Liver (tissue), 9 donors: ENCODE data around the gene CALM3. TPM values are rescaled to one million over a fixed set of nuclear protein-coding genes. Genes with fewer than 3 reads are reported as not detected.

ENCODE experiments used
- DNase-seq: peaks from one replicate; pipeline ENCODE4 v3.0.0-alpha.2; 2017; ENCODE audit warnings: low spot score
- H3K27ac ChIP-seq, 2 donors: one replicate each; pipeline ENCODE4 v1.7.0; 2013; ENCODE audit warnings: inconsistent platforms in 2 of 2, low read length in 2 of 2, control low read depth in 1 of 2, low read depth in 1 of 2, mild to moderate bottlenecking in 1 of 2
- H3K27me3 ChIP-seq, 4 donors: one replicate each; pipeline versions ENCODE4 v1.6.1 to v1.7.0; 2013; ENCODE audit warnings: low read length in 3 of 4, inconsistent platforms in 1 of 4, mild to moderate bottlenecking in 1 of 4, moderate library complexity in 1 of 4; ENCODE audit not compliant: control insufficient read depth in 4 of 4, insufficient read depth in 4 of 4
- H3K36me3 ChIP-seq, 4 donors: one replicate each; pipeline versions ENCODE4 v1.6.1 to v1.7.0; 2013; ENCODE audit warnings: low read length in 3 of 4, mild to moderate bottlenecking in 3 of 4, low read depth in 1 of 4, moderate library complexity in 1 of 4; ENCODE audit not compliant: control insufficient read depth in 4 of 4, insufficient read depth in 3 of 4
- H3K4me1 ChIP-seq, 4 donors: one replicate each; pipeline versions ENCODE4 v1.6.1 to v1.7.0; 2013; ENCODE audit warnings: low read length in 3 of 4, mild to moderate bottlenecking in 3 of 4, moderate library complexity in 1 of 4; ENCODE audit not compliant: control insufficient read depth in 4 of 4, insufficient read depth in 4 of 4
- H3K4me3 ChIP-seq, 3 donors: one replicate each; pipeline versions ENCODE4 v1.6.1 to v1.7.0; 2013; ENCODE audit warnings: low read length in 3 of 3, control low read depth in 1 of 3, low read depth in 1 of 3, mild to moderate bottlenecking in 1 of 3
- H3K9ac ChIP-seq, 2 donors: one replicate each; pipeline ENCODE4 v1.7.0; 2013; ENCODE audit warnings: low read length in 2 of 2, mild to moderate bottlenecking in 2 of 2, moderate library complexity in 2 of 2, control low read depth in 1 of 2, low read depth in 1 of 2
- H3K9me3 ChIP-seq, 4 donors: one replicate each; pipeline versions ENCODE4 v1.6.1 to v1.7.0; 2013; ENCODE audit warnings: low read length in 3 of 4; ENCODE audit not compliant: control insufficient read depth in 4 of 4
- CTCF ChIP-seq: fragments of 150-350 bp; IDR thresholded peaks from 2 replicates; pipeline ENCODE4 v1.5.1; 2017; ENCODE audit warnings: improper control_type of control experiment, low read depth, low read length; ENCODE audit not compliant: missing input control
- EGR1 ChIP-seq, 2 donors: IDR thresholded peaks; 2 replicates each; pipeline ENCODE4 v1.6.1; 2016 to 2018; ENCODE audit warnings: antibody characterized with exemption in 2 of 2, low read depth in 2 of 2
- FOXA1 ChIP-seq: IDR thresholded peaks from 2 replicates; pipeline ENCODE4 v1.6.1; 2016; ENCODE audit warnings: antibody characterized with exemption
- GABPA ChIP-seq, 2 donors: IDR thresholded peaks in 1 of 2; conservative IDR thresholded peaks in 1 of 2; 2 replicates each; pipeline ENCODE4 v1.6.1; 2016; ENCODE audit warnings: antibody characterized with exemption in 2 of 2, mild to moderate bottlenecking in 1 of 2, moderate library complexity in 1 of 2
- HNF4A ChIP-seq, 2 donors: conservative IDR thresholded peaks; 2 replicates each; pipeline ENCODE4 v1.6.1; 2016; ENCODE audit warnings: antibody characterized with exemption in 2 of 2, mild to moderate bottlenecking in 2 of 2
- HNF4G ChIP-seq: IDR thresholded peaks from 2 replicates; pipeline ENCODE4 v1.6.1; 2016; ENCODE audit warnings: antibody characterized with exemption
- JUND ChIP-seq, 2 donors: IDR thresholded peaks; 2 replicates each; pipeline ENCODE4 v1.6.1; 2016; ENCODE audit warnings: antibody characterized with exemption in 2 of 2
- MAX ChIP-seq: IDR thresholded peaks from 2 replicates; pipeline ENCODE4 v1.6.1; 2016; ENCODE audit warnings: antibody characterized with exemption
- NR2F2 ChIP-seq: IDR thresholded peaks from 2 replicates; pipeline ENCODE4 v1.6.1; 2016; ENCODE audit warnings: antibody characterized with exemption
- RAD21 ChIP-seq, 2 donors: IDR thresholded peaks; 2 replicates each; pipeline ENCODE4 v1.6.1; 2016; ENCODE audit warnings: antibody characterized with exemption in 2 of 2, mild to moderate bottlenecking in 2 of 2
- REST ChIP-seq: IDR thresholded peaks from 2 replicates; pipeline ENCODE4 v1.6.1; 2016; ENCODE audit warnings: antibody characterized with exemption, mild to moderate bottlenecking
- RXRA ChIP-seq, 2 donors: IDR thresholded peaks; 2 replicates each; pipeline ENCODE4 v1.6.1; 2017 to 2018; ENCODE audit warnings: antibody characterized with exemption in 2 of 2, mild to moderate bottlenecking in 1 of 2
- SP1 ChIP-seq: IDR thresholded peaks from 2 replicates; pipeline ENCODE4 v1.6.1; 2018; ENCODE audit warnings: antibody characterized with exemption, mild to moderate bottlenecking
- TAF1 ChIP-seq: conservative IDR thresholded peaks from 2 replicates; pipeline ENCODE4 v1.6.1; 2016; ENCODE audit warnings: antibody characterized with exemption, mild to moderate bottlenecking
- ZBTB33 ChIP-seq: IDR thresholded peaks from 2 replicates; pipeline ENCODE4 v1.6.1; 2016; ENCODE audit warnings: antibody characterized with exemption
- WGBS: extraction: QIAGEN DNeasy Blood & Tissue Kit; methylation state at CpG from one replicate; pipeline ENCODE4 v1.1.7; 2013; 5-methylcytosine and 5-hydroxymethylcytosine counted together
- polyA plus RNA-seq, 2 donors: library from polyadenylated mRNA; stranded (reverse) in 1 of 2; unstranded in 1 of 2; fragments of 200-250 nt in 1 of 2; fragments of >200 nt in 1 of 2; fragmentation: Nextera tagmentation in 1 of 2; extraction: Ambion mirVana in 1 of 2; gene quantifications; one replicate each; pipeline versions ENCODE4 v1.2.1 to v1.2.3, GENCODE V29; 2013 to 2015
- total RNA-seq, 2 donors: library from RNA; depleted of rRNA; stranded (reverse); fragments of >200 nt; gene quantifications; one replicate each; pipeline ENCODE4 v1.2.3, GENCODE V29; 2014
- donor health status: healthy.
- donor health status: healthy.
- donor health status: healthy.
- donor health status: healthy.
- donor health status: healthy.

Gene CALM3
- total and polyA plus RNA-seq, 4 donors, result 51.4 to 112 (median 81.7) TPM

- DNase-seq, result no peak
- WGBS, result 88% methylated on average over 30 of the region's 30 CpGs
- Histone ChIP-seq H3K36me3 (peaks cover 13 to 32% (median 26%) of the 10 kb centered on the region in 4 donors), H3K27me3 (no peaks in the 10 kb centered on the region), H3K9ac (no peak overlapping the region), H3K27ac (no peak overlapping the region), H3K9me3 (no peaks in the 10 kb centered on the region), H3K4me1 (peaks cover 7 to 21% (median 14%) of the 10 kb centered on the region in 4 donors), H3K4me3 (no peak overlapping the region)
- TF ChIP-seq MAX, result no peak
- no peak for TF ChIP-seq HNF4A (conservative IDR thresholded peaks at IDR 0.05)
- TF ChIP-seq RXRA (IDR thresholded peaks at IDR 0.05), result no peak
- no peak for TF ChIP-seq NR2F2
- no peak for TF ChIP-seq RAD21 (IDR thresholded peaks at IDR 0.05)
- TF ChIP-seq ZBTB33, result no peak
- no peak for TF ChIP-seq CTCF
- TF ChIP-seq FOXA1, result no peak
- TF ChIP-seq JUND (IDR thresholded peaks at IDR 0.05), result no peak
- no peak for TF ChIP-seq TAF1
- TF ChIP-seq GABPA (IDR thresholded peaks at IDR 0.05 in 1 of 2, conservative IDR thresholded peaks at IDR 0.05 in 1 of 2), result no peak
Measured at GRCh38 chr19:46609511-46610412, 8.6 kb downstream of the CALM3 start.

GRCh38 chr19:46610413-46610775 lies 9.3 kb downstream of the CALM3 start:
- no peak for DNase-seq
- Histone ChIP-seq H3K4me1 (peaks cover 2 to 15% (median 8%) of the 10 kb centered on the region in 4 donors), H3K27me3 (no peaks in the 10 kb centered on the region), H3K36me3 (peaks cover 13 to 32% (median 26%) of the 10 kb centered on the region in 4 donors), H3K9me3 (no peaks in the 10 kb centered on the region), H3K4me3 (no peak overlapping the region), H3K9ac (no peak overlapping the region), H3K27ac (no peak overlapping the region)
- WGBS, result 66% methylated on average over 5 of the region's 5 CpGs
- TF ChIP-seq FOXA1 (no peak), ZBTB33 (no peak), RAD21 (IDR thresholded peaks at IDR 0.05) (no peak), HNF4A (conservative IDR thresholded peaks at IDR 0.05) (no peak), NR2F2 (no peak), REST (no peak), MAX (no peak), HNF4G (no peak), EGR1 (IDR thresholded peaks at IDR 0.05; ENCODE audit: low read depth in 2 of 2) (no peak), JUND (IDR thresholded peaks at IDR 0.05) (no peak), CTCF (no peak), SP1 (no peak)
